GM19238 (cell line): ENCODE measurements around the gene PLCXD3.

Experiments
- DNase-seq: peaks from one replicate; pipeline ENCODE4 v3.0.0; 2011; ENCODE audit warnings: low spot score; ENCODE audit not compliant: insufficient read length

PLCXD3 gene

GRCh38 chr5:41510176-41510831 is at the start of gene PLCXD3:
TSS of gene PLCXD3 (minus strand) at chr5:41510601. CDS start at chr5:41510526, 75 bp downstream.
- no peak for DNase-seq

- DNase-seq = no peak
Observed at GRCh38 chr5:41559184-41559583, 48.8 kb upstream of the PLCXD3 start.

GRCh38 chr5:41558295-41558694 is 47.9 kb upstream of the PLCXD3 start:
- DNase-seq = no peak

GRCh38 chr5:41547991-41548390 is 37.6 kb upstream of the PLCXD3 start:
- no peak for DNase-seq

- no peak for DNase-seq
Observed at GRCh38 chr5:41542183-41542582, 31.8 kb upstream of the PLCXD3 start.

GRCh38 chr5:41539454-41539853 is 29.1 kb upstream of the PLCXD3 start:
- no peak for DNase-seq

- no peak for DNase-seq
Observed at GRCh38 chr5:41537581-41537980, 27.2 kb upstream of the PLCXD3 start.

GRCh38 chr5:41532485-41532884 is 22.1 kb upstream of the PLCXD3 start:
- DNase-seq = no peak

- DNase-seq = no peak
Observed at GRCh38 chr5:41527201-41527779, 16.9 kb upstream of the PLCXD3 start.

GRCh38 chr5:41526699-41527098 is 16.3 kb upstream of the PLCXD3 start:
- no peak for DNase-seq

- DNase-seq = no peak
Observed at GRCh38 chr5:41524174-41524573, 13.8 kb upstream of the PLCXD3 start.

GRCh38 chr5:41522193-41522786 is 11.9 kb upstream of the PLCXD3 start:
- no peak for DNase-seq

- no peak for DNase-seq
Observed at GRCh38 chr5:41519801-41520200, 9.4 kb upstream of the PLCXD3 start.

- no peak for DNase-seq
Observed at GRCh38 chr5:41517909-41518308, 7.5 kb upstream of the PLCXD3 start.

- no peak for DNase-seq
Observed at GRCh38 chr5:41511241-41511640, 840 bp upstream of the PLCXD3 start.

GRCh38 chr5:41509399-41510175 is 814 bp downstream of the PLCXD3 start:
- DNase-seq = no peak

- no peak for DNase-seq
Observed at GRCh38 chr5:41508696-41509398, 1.6 kb downstream of the PLCXD3 start.

GRCh38 chr5:41508186-41508585 is 2.2 kb downstream of the PLCXD3 start:
- no peak for DNase-seq

- DNase-seq = no peak
Observed at GRCh38 chr5:41507501-41507900, 2.9 kb downstream of the PLCXD3 start.

GRCh38 chr5:41503860-41504259 is 6.5 kb downstream of the PLCXD3 start:
- DNase-seq = no peak

GRCh38 chr5:41503310-41503709 is 7.1 kb downstream of the PLCXD3 start:
- no peak for DNase-seq
